GM19467 (cell line): Measurements from ENCODE around the gene EMP1.

Source experiments
- ATAC-seq: cut with Tn5 transposase; IDR thresholded peaks from one replicate; pipeline ENCODE4 v1.9.1; 2021; ENCODE audit warnings: mild to moderate bottlenecking, moderate library complexity; ENCODE audit not compliant: unreplicated experiment

The EMP1 gene, protein sequence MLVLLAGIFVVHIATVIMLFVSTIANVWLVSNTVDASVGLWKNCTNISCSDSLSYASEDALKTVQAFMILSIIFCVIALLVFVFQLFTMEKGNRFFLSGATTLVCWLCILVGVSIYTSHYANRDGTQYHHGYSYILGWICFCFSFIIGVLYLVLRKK

GRCh38 chr12:13196130-13196921 lies at the start of gene EMP1:
Gene EMP1 (plus strand): TSS chr12:13196726. CDS start chr12:13211511, 14,785 bp downstream.
- ATAC-seq, result peak; percentile 74

DNA sequence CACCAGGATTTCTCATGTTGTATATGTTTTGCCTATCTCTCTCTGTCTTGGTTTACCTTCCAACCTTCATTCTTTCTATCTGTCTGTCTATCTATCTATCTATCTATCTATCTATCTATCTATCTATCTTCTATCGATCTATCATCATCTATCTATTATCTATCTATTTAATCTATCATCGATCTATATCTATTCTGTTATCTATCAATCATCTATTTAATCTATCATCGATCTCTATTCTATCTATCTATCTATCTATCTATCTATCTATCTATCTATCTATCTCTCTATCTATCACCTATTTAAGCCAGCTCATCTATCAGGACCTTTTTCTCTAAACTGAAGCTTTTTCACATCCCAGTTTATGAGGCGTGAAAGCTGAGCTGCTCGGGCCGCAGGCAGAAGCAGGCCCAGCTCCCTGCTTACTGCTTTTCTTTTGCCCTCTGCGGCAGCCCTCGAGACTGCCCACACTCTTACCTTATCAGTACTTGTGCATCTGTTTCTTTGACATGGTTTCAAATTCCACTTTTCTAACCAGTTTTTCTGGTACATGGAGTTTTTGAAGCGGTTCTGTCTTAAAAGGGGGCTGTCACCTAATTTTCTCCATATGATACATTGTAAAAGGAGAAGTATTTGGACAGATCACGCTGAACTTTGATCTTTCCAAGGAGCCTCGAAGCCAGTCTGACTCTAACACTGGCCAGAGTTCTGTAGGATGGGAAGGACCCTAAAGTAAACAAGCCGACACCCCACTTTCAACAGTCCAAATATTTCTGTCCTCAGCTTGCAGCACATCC lies 48.6 kb upstream of the EMP1 start:
- ATAC-seq, result no peak

GRCh38 chr12:13148485-13148847 lies 48.1 kb upstream of the EMP1 start:
- no peak for ATAC-seq

DNA sequence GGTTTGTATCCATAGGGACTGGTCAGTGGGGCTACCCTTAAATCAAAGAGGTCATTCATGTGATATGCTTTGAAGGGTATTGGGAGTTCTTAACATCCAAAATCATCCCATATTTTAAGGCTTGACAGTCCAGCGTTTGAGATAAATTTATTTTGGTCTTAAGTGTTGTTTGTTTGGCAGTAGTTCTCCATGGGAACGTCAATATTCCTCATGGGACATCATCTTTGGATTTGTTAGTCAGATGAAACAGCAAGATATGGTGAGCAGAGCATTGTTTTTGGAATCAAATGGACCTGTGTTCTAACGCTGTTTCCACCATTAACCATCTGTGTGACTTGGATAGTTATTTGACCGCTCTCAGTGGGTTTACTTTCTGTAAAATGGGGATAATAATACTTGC lies 47.1 kb upstream of the EMP1 start:
- no peak for ATAC-seq

- no peak for ATAC-seq
Observed at GRCh38 chr12:13152281-13152680, 44.2 kb upstream of the EMP1 start.

DNA sequence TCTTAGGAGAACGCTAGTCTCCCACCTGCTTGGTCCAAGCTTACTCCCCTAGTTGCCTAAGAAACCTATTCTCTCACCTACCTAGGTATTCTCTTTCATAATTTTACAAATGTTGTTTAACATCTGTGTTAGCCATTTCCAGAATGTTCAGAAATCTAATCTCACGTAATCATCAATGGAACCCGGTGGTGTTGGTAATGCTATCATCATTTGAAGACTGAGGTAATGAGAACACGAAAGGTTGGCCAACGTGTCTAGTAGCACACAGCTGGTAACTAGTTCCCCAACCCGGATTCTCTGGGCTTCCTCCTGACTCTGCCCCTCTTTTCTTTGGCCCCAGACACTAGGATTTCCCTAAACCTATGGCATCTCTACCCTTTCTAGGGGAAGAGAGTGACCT lies 43.8 kb upstream of the EMP1 start:
- no peak for ATAC-seq

DNA sequence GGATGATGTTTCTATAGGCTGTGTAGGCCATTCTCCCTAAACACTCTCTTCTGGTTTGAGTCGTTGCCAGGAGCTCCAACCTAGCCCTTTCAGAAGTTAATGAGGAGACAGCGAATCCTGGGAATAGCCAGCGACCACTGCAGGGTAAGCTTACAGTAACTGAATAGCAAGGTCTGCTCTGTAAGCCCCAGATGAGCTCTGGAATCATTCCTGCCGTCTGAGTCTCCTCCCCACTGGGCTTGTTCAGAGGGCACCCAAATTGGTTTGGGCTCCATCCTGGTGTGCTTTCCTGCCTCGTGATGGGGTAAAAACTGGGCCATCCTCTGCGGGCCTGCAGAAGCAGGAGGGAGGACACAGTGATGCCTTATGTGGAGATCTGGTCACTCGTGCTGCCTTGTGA lies 43.3 kb upstream of the EMP1 start:
- no peak for ATAC-seq

DNA sequence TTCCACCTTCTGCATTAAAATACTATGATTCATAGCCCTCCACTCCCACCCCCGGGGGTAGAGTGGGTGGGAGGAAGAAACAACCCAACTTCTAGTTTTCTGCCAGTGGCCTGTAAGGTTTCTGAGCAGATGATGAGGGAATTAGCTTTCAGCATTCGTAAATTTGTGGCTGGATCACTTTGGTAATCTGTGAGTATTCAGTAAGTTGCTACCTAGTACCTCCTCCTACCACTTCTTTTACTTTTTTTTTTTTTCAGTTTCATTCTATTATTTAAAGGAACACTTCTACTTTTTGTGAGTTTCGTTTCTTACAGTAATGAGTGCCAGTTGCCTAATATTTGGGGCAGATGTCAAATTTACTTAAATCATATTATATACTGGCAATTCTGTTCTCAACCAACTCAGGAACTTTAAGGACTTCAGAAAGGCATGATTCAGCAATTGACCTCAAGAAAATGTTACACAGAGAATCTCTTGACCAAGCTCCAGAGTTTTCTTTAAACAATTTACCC lies 42.4 kb upstream of the EMP1 start:
- ATAC-seq, result no peak

GRCh38 chr12:13154831-13155230 lies 41.7 kb upstream of the EMP1 start:
- ATAC-seq, result no peak

DNA sequence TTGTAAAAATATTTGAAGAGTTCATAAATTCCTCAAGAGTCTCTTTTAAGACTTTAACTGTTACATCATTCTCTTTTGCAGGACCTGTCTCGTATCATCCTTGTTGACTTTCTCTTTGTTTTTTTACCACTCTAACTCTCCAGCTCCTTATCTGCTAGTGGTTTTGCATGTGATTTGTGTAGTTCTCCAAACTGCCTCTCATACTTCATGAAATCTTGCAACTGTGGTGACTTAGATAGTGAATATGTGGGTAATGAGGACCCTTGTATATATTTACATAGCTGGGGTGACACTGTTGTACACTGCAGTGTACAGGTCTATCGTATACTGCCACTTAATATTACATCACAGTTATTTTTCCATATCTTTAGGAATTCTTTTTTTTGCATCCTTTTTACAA lies 40.2 kb upstream of the EMP1 start:
- no peak for ATAC-seq

GRCh38 chr12:13161172-13161571 lies 35.4 kb upstream of the EMP1 start:
- ATAC-seq, result no peak

GRCh38 chr12:13162904-13163303 lies 33.6 kb upstream of the EMP1 start:
- ATAC-seq, result no peak

DNA sequence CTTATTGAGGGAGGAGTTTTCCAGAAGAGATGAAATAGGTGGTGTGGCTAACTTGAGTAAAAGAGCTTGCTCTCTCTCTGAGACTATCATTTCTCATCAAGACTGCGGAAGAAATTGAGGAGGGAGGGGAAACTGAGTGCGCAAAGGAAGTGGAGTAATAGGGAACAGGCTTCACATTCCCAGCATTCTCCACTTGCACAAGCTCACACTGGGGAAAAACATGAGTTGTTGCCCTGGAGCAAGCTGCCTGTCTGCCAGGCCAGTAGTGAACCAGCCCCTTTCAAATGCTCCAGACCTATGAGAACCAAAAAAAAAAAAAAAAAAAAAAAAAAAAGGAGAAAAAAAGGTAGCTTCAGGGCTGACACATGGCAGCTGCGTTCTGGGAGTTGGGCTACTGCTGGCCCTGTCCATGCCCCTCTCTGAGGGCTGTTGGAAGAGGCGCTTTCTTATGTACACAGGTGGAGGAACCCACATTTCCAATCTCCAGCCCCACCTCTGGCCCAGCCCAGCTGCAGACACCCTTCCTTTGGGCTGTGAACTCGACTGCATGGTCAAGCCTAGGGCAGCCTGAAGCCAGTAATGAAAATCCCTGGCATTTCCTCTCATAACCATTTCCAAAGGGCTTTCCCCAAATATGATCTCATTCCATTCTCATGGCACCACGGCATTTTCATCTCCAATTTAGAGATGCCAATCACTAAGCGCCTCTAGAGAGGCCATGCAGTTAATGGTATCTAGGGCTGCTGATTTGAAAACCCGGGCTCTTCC lies 32.5 kb upstream of the EMP1 start:
- ATAC-seq, result no peak

GRCh38 chr12:13164921-13165616 lies 31.5 kb upstream of the EMP1 start:
- ATAC-seq, result no peak

DNA sequence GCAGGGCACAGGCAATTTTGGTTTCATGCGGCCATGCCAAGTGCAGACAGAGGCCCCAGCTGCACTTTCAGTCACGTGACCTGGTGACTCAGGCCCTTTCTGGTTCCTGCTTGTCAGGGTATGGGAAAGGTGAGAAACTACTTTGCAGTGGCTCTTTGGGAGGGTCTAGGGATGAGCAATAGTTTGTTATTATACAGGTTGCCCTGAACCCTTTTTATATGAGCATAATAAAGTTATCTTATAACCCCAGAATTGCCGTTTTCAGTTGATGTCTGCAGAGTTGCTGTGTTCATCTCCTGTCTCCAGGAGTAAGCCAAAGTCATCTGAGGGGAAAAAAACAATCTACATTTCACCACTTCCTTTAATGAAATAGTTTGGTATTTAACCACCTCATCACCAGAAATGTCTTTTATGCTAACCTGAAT lies 30.9 kb upstream of the EMP1 start:
- ATAC-seq, result no peak

DNA sequence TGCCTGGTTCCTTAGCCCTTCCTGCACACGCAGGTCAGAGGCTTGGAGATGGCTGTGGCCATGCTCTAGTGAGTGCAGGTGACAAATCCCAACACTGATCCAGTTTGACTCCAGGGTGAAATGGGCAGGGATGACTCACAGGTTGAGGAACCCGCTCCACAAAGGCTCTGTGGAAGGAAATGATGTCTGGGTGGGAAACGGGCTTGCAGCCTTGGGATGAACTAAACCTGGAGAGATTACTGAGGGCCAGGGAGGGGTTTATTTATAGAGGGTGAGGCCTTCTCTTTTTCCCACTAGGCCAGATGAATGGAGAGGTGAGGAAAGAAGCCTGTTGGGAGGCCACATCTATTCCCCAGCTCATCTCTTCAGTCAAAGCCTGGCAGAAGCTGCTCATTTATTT lies 29.3 kb upstream of the EMP1 start:
- no peak for ATAC-seq

DNA sequence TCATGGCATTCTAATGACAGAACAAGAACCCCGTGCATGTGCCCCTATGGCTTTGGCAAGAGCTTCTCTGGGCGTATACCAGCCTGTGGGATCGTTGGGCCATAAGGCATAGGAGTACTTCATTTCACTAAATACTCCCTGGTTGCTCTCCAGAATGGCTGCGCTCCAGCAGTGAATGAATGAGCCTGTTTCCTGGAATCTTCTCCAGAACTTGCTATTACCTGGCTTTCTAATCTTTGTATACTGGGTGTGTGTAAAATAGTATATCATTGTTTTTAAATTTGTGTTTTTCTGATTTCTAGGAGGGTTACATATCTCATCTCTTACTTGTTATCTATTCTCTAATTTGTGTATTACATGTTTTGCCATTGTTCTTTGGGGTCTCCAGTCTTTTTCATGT lies 28.6 kb upstream of the EMP1 start:
- ATAC-seq, result no peak

- no peak for ATAC-seq
Observed at GRCh38 chr12:13169272-13169671, 27.3 kb upstream of the EMP1 start.

- ATAC-seq, result no peak
Observed at GRCh38 chr12:13170892-13171490, 25.5 kb upstream of the EMP1 start.
